GM12875 (cell line): ENCODE measurements around the gene SDF2L1.

Experiments
- H3K4me3 ChIP-seq: one replicate; pipeline ENCODE4 v1.5.1; 2011; ENCODE audit warnings: low read depth, low read length, control low read depth
- CTCF ChIP-seq: IDR thresholded peaks from 2 replicates; pipeline ENCODE4 v1.5.1; 2011; ENCODE audit warnings: low read depth, mild to moderate bottlenecking, control low read depth, inconsistent platforms, low read length, moderate library complexity, borderline replicate concordance; ENCODE audit not compliant: insufficient read depth

SDF2L1 gene

GRCh38 chr22:21660904-21661303 is 18.8 kb downstream of the SDF2L1 start:
- no peak overlapping the region for H3K4me3 ChIP-seq
- no peak for TF ChIP-seq CTCF

DNA sequence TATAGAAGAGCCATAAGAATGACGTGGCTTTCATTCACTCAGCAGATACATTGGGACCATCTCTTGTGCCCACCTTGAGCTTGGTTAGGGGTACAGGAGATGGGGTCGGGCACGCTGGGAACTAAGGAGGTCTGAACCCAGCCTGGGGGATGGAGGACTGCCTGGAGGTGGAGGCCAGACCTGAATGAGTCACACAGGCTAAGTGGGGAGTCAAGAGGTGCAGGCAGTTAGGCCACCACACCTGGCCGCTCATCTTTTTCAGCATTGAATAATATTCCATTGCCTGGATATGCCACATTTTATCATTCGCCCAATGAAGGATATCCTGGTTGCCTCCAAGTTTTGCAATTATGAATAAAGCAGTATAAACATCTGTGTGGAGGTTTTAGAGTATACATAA is 19.9 kb downstream of the SDF2L1 start:
- no peak for TF ChIP-seq CTCF
- H3K4me3 ChIP-seq, result no peak overlapping the region

DNA sequence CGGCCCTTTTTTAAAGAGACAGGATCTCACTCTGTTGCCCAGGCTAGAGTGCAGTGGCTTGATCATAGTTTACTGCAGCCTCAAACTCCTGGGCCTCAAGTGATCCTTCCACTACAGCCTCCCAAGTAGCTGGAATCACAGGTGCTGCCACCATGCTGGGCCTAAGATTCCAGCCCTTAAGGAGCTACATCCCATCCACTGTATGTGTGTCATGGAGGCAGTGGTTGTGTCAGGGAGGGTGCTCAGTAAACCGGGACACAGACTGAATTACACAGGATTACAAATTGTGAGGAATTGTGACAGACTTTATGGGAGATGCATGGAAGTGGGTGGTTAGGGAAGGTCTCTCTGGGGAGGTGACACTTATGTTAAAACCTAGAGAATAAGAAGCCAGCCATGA is 21.6 kb downstream of the SDF2L1 start:
- no peak overlapping the region for H3K4me3 ChIP-seq
- TF ChIP-seq CTCF, result no peak

GRCh38 chr22:21665047-21665851 is 23.1 kb downstream of the SDF2L1 start:
- H3K4me3 ChIP-seq, result peak overlapping the region; percentile 97
- no peak for TF ChIP-seq CTCF

DNA sequence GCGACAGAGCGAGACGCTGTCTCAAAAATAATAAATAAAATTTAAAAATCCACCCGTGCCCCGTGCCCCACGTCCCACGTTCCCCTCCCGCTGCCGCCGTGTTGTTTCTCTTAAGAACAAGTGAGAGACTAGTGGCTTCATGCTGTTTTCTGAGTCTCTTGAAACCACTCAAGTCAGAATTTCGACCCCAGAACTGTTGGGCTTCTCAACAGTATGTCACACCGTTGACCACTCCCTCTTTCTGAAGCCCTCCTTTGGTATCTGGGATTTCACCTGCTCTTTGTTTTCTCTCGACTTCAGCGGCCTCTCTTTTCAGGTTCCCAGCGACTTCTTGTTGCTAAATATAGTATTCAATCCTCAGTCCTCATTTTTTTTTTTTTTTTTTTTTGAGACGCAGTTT is 24.7 kb downstream of the SDF2L1 start:
- no peak for TF ChIP-seq CTCF
- peak overlapping the region; percentile 27 for H3K4me3 ChIP-seq

GRCh38 chr22:21669026-21669425 is 26.9 kb downstream of the SDF2L1 start:
- no peak overlapping the region for H3K4me3 ChIP-seq
- TF ChIP-seq CTCF, result no peak

GRCh38 chr22:21672107-21672629 is 30.1 kb downstream of the SDF2L1 start:
- no peak for TF ChIP-seq CTCF
- H3K4me3 ChIP-seq, result no peak overlapping the region
